Esophagus muscularis mucosa (tissue), 4 donors: Measurements from ENCODE around the gene LMLN. TPM values are rescaled to one million over a fixed set of nuclear protein-coding genes. Genes with fewer than 3 reads are reported as not detected.

Source experiments
- DNase-seq: peaks from one replicate; pipeline ENCODE4 v3.0.0-alpha.2; 2017; ENCODE audit errors: extremely low spot score
- H3K27ac ChIP-seq, 4 donors: fragments of 200-600 bp; sonication (generic); replicated peaks in 1 of 4; 1 replicate in 3 of 4; 2 replicates in 1 of 4; pipeline ENCODE4 v1.5.1; 2016 to 2019; ENCODE audit warnings: mild to moderate bottlenecking in 1 of 4
- H3K27me3 ChIP-seq, 4 donors: fragments of 200-600 bp; sonication (generic); one replicate each; pipeline versions ENCODE4 v1.5.1 to v1.6.0; 2016 to 2019
- H3K36me3 ChIP-seq, 4 donors: fragments of 200-600 bp; sonication (generic); one replicate each; pipeline ENCODE4 v1.5.1; 2016 to 2019
- H3K4me1 ChIP-seq, 4 donors: fragments of 200-600 bp; sonication (generic); one replicate each; pipeline ENCODE4 v1.5.1; 2016 to 2019
- H3K4me3 ChIP-seq, 4 donors: fragments of 200-600 bp; sonication (generic); 1 replicate in 2 of 4; 2 replicates in 2 of 4; pipeline ENCODE4 v1.5.1; 2016 to 2019; ENCODE audit warnings: mild to moderate bottlenecking in 4 of 4, moderate library complexity in 1 of 4
- H3K9me3 ChIP-seq, 4 donors: fragments of 200-600 bp; sonication (generic); 1 replicate in 3 of 4; 2 replicates in 1 of 4; pipeline ENCODE4 v1.5.1; 2016 to 2019
- EP300 ChIP-seq: sonication (generic); formaldehyde crosslinking; IDR thresholded peaks from one replicate; pipeline ENCODE4 v1.6.1; 2017; ENCODE audit warnings: antibody characterized with exemption
- POLR2A ChIP-seq: fragments of 450-650 bp; IDR thresholded peaks from one replicate; pipeline ENCODE4 v1.6.1; 2017; ENCODE audit warnings: antibody characterized with exemption, moderate library complexity, mild to moderate bottlenecking, low read depth
- POLR2AphosphoS5 ChIP-seq, 2 donors: sonication (generic); formaldehyde crosslinking; IDR thresholded peaks; one replicate each; pipeline ENCODE4 v1.6.1; 2017; ENCODE audit warnings: antibody characterized with exemption in 2 of 2
- WGBS: methylation state at CpG from one replicate; pipeline ENCODE4 v1.1.5; 2018; 5-methylcytosine and 5-hydroxymethylcytosine counted together
- intact Hi-C: fragments of 100-400 bp; cut with DNase I; formaldehyde crosslinking; loops from one replicate; pipeline ENCODE4 v1.15.1; 2023
- total RNA-seq, 4 donors: library from RNA; depleted of rRNA; stranded (reverse); fragments of >200 nt; gene quantifications; one replicate each; pipeline versions ENCODE4 v1.1.0 to v1.2.1, GENCODE V29; 2016
- TF ChIP-seq, protein P1 (sequence below), 3 experiments: fragments of 200-600 bp in 2 of 3; fragments of 450-650 bp in 1 of 3; sonication (generic) in 2 of 3; IDR thresholded peaks; one replicate each; pipeline ENCODE4 v1.5.1; 2017 to 2019; ENCODE audit warnings: antibody characterized with exemption in 3 of 3, mild to moderate bottlenecking in 2 of 3, moderate library complexity in 1 of 3

Gene LMLN
- total RNA-seq, 4 donors from 2014 or later = 4.1 to 5.5 (median 4.6) TPM

GRCh38 chr3:198025644-198026043, 65.6 kb downstream of the LMLN start:
- TF ChIP-seq POLR2AphosphoS5 (IDR thresholded peaks at IDR 0.05) (no peak), EP300 (no peak), POLR2A (no peak)
- TF ChIP-seq, protein P1, sequence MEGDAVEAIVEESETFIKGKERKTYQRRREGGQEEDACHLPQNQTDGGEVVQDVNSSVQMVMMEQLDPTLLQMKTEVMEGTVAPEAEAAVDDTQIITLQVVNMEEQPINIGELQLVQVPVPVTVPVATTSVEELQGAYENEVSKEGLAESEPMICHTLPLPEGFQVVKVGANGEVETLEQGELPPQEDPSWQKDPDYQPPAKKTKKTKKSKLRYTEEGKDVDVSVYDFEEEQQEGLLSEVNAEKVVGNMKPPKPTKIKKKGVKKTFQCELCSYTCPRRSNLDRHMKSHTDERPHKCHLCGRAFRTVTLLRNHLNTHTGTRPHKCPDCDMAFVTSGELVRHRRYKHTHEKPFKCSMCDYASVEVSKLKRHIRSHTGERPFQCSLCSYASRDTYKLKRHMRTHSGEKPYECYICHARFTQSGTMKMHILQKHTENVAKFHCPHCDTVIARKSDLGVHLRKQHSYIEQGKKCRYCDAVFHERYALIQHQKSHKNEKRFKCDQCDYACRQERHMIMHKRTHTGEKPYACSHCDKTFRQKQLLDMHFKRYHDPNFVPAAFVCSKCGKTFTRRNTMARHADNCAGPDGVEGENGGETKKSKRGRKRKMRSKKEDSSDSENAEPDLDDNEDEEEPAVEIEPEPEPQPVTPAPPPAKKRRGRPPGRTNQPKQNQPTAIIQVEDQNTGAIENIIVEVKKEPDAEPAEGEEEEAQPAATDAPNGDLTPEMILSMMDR (IDR thresholded peaks at IDR 0.05) = no peak
- intact Hi-C loops = no loop called here

GRCh38 chr3:198026620-198027019, 66.6 kb downstream of the LMLN start:
- H3K9me3 ChIP-seq = no peaks in the 10 kb centered on the region
- peaks cover 7 to 50% (median 17%) of the 10 kb centered on the region in 4 donors for H3K36me3 ChIP-seq
- no peaks in the 10 kb centered on the region for H3K27me3 ChIP-seq
- intact Hi-C loops = no loop called here
- H3K4me3 ChIP-seq = no peak overlapping the region
- no peak for DNase-seq
- no peaks in the 10 kb centered on the region for H3K4me1 ChIP-seq
- WGBS = 96% methylated on average over 5 of the region's 5 CpGs
- H3K27ac ChIP-seq = no peak overlapping the region
- TF ChIP-seq EP300 = no peak
- no peak for TF ChIP-seq POLR2AphosphoS5 (IDR thresholded peaks at IDR 0.05)
- TF ChIP-seq POLR2A = no peak
- TF ChIP-seq, protein P1 (IDR thresholded peaks at IDR 0.05) = no peak

More at GRCh38 chr3:198025644-198026043, 65.6 kb downstream of the LMLN start:
- H3K27me3 ChIP-seq = no peaks in the 10 kb centered on the region
- H3K9me3 ChIP-seq = no peaks in the 10 kb centered on the region
- H3K4me3 ChIP-seq = no peak overlapping the region
- 94% methylated on average over 8 of the region's 8 CpGs for WGBS
- no peak overlapping the region for H3K27ac ChIP-seq
- no peaks in the 10 kb centered on the region for H3K4me1 ChIP-seq
- DNase-seq = no peak
- H3K36me3 ChIP-seq = peaks cover 7 to 46% (median 16%) of the 10 kb centered on the region in 4 donors

DNA sequence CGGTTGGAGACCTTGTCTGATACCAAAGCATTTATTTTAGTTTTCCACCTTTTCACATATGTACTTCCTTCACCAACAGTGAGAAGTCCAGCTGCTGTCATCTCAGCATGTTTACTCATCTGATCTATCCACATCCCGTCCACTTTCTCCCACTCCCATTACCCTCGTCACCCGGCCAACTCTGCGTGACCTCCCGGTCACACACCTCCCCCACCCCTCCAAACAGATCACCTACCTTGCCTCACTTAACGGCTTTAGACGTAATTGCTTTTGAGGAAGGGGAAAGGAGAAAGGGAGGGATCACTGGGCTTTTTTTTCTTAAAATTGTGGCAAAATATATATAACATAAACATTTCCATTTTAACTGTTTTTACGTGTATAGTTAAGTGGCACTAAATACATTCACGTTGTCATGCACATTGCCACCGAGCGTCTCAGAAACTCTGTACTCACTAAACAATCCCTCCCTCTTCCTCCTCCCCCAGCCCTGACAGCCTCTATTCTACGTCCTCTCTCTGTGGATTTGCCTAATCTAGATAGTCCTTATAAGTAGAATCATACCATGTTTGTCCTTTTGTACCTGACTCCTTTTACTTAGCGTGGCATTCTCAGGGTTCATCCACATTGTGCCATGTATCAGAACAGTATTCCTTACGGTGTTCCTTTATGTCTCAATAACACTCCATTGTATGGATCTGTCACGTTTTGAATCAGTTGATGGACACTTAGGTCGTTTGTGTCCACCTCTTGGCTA, 67.2 kb downstream of the LMLN start:
- Histone ChIP-seq H3K27me3 (no peaks in the 10 kb centered on the region), H3K27ac (no peak overlapping the region), H3K36me3 (peaks cover 7 to 44% (median 17%) of the 10 kb centered on the region in 4 donors), H3K9me3 (no peaks in the 10 kb centered on the region), H3K4me1 (no peaks in the 10 kb centered on the region), H3K4me3 (no peak overlapping the region)
- WGBS = 89% methylated on average over 17 of the region's 17 CpGs
- no peak for TF ChIP-seq POLR2AphosphoS5 (IDR thresholded peaks at IDR 0.05)
- no peak for TF ChIP-seq POLR2A
- TF ChIP-seq EP300 = no peak
- TF ChIP-seq, protein P1 (IDR thresholded peaks at IDR 0.05) = no peak
- DNase-seq = no peak
- intact Hi-C loops = no loop called here

GRCh38 chr3:198027799-198028390, 67.9 kb downstream of the LMLN start:
- DNase-seq = no peak
- intact Hi-C loops = no loop called here
- peaks cover 4 to 37% (median 13%) of the 10 kb centered on the region in 4 donors for H3K36me3 ChIP-seq
- H3K4me1 ChIP-seq = no peaks in the 10 kb centered on the region
- no peak overlapping the region for H3K4me3 ChIP-seq
- 98% methylated on average over 13 of the region's 13 CpGs for WGBS
- no peak overlapping the region for H3K27ac ChIP-seq
- no peak for TF ChIP-seq POLR2A
- TF ChIP-seq POLR2AphosphoS5 (IDR thresholded peaks at IDR 0.05) = no peak
- TF ChIP-seq EP300 = no peak
- TF ChIP-seq, protein P1 (IDR thresholded peaks at IDR 0.05) = no peak
- H3K9me3 ChIP-seq = no peaks in the 10 kb centered on the region
- no peaks in the 10 kb centered on the region for H3K27me3 ChIP-seq
